ENCODE measurements around the gene FABP3.

FABP3 gene

GRCh38 chr1:31315902-31316301 lies 57.0 kb downstream of the FABP3 start:
- DNase-seq (ENCODE audit: low read depth, low spot score): no peak

Data from astrocyte of the hippocampus (primary cell).